HG02885 (cell line): Measurements from ENCODE around the gene COL1A1.

Experiments
- ATAC-seq: cut with Tn5 transposase; IDR thresholded peaks from one replicate; pipeline ENCODE4 v1.9.1; 2021; ENCODE audit warnings: mild to moderate bottlenecking; ENCODE audit not compliant: unreplicated experiment, poor library complexity

The COL1A1 gene

DNA sequence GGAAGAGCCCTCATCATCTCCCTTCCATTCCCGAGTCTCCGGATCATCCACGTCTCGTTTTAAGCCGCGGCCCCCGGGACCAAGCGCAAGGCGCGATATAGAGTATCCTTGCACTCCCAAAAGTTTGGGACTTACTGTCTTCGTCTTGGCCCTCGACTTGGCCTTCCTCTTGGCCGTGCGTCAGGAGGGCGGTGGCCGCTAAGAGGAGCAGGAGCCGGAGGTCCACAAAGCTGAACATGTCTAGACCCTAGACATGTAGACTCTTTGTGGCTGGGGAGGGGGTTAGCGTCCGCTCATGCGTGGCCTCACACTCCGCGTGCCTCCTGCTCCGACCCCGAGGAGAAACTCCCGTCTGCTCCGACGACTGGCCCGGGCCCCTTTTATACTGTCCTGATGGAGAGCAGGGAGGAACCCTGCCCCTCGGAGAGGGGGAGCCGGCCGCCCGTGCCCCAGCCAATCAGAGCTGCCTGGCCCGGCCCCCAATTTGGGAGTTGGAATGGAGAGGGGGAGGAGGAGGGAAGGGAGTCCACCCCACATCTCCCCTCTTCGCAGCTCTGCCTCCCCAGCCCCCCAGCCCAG, at the start of gene COL1A1:
Gene COL1A1 (minus strand): TSS at position 356 of the 579 bp plus-strand sequence. CDS start 118 bp downstream, at position 238.
- no peak for ATAC-seq

DNA sequence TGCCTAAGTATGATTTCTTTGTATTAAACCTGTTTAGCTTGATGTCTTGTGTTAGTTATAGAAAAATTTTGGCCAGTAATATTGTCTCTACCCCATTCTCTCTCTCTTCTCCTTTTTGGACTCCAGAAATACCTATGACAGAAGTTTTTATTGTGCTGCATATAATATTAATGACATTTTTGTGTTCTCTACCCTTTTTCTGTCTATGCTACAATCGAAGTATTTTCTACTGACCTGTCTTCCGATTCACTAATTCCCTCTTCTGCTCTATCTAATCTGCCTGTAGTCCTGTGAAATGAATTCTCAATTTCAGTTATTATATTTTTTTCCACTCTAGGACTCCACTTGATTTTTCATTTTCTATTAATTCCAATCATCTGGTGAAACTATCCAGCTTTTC, 46.8 kb upstream of the COL1A1 start:
- ATAC-seq, result no peak

DNA sequence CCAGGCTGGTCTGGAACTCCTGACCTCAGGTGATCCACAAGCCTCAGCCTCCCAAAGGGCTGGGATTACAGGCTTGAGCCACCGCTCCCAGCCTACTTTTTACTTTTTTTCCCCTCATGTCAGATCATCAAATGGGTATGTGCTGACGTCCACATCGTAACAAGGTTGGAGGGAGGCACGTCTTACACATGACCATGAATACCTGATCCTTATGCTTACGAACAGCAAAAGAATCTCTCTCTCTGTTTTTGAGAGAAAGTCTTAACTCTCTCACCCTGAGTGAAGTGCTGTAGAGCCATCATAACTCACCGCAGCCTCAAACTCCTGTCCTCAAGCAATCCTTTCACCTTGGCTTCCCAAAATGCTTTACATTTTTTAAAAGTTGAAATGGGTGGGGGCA, 43.3 kb upstream of the COL1A1 start:
- ATAC-seq, result no peak

DNA sequence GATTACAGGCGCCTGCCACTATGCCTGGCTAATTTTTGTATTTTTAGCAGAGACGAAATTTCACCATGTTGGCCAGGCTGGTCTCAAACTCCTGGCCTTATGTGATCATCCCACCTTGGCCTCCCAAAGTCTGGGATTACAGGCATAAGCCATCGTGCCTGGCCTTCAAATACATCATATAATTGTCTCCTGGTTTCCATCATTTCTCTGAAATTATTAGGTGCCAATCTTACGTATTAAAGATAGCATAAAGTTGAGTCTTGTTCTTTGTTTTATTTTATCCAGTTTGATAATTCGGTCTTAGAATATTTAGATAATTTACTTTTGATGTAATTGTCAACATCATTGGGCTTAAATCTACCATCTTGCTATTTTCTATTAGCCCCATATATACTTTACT, 40.0 kb upstream of the COL1A1 start:
- no peak for ATAC-seq

GRCh38 chr17:50240851-50241250, 39.4 kb upstream of the COL1A1 start:
- no peak for ATAC-seq

DNA sequence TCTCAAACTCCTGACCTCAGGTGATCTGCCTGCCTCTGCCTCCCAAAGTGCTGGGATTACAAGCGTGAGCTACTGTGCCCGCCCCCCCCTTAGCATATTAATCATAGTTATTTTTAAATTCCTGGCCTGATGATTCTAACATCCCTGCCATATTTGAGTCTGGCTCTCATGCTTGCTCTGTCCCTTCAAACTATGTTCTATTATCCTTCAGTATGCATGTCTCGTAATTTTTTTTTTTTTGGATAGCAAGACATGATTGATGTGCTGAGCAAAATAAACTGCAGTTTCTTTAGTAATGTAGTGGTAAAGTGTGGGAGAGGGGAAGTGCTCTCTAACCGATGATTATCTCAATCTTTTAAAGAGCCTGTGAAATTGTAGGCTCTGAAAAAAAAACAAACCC, 38.5 kb upstream of the COL1A1 start:
- no peak for ATAC-seq

GRCh38 chr17:50238601-50239280, 37.3 kb upstream of the COL1A1 start:
- ATAC-seq, result no peak

GRCh38 chr17:50237901-50238300, 36.5 kb upstream of the COL1A1 start:
- no peak for ATAC-seq

- no peak for ATAC-seq
Observed at GRCh38 chr17:50234581-50234980, 33.1 kb upstream of the COL1A1 start.

DNA sequence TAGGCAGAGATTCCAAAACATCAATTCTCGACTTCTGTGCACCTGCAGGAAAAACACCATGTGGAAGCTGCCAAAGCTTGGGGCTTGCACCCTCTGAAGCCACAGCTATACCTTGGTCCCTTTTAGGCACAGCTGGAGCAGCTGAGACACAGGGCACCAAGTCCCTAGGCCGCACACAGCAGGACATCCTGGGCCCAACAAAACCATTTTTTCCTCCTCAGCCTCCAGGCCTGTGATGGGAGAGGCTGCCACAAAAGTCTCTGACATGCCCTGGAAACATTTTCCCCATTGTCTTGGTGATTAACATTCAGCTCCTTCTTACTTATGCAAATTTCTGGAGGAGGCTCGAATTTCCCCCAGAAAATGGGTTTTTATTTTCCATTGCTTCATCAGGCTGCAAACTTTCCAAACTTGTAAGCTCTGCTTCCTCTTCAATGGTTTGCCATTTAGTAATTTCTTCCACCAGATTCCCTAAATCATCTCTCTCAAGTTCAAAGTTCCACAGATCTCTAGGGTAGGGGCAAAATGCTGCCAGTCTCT, 24.3 kb upstream of the COL1A1 start:
- no peak for ATAC-seq

- no peak for ATAC-seq
Observed at GRCh38 chr17:50222922-50223321, 21.5 kb upstream of the COL1A1 start.

GRCh38 chr17:50221864-50222545, 20.6 kb upstream of the COL1A1 start:
- no peak for ATAC-seq

DNA sequence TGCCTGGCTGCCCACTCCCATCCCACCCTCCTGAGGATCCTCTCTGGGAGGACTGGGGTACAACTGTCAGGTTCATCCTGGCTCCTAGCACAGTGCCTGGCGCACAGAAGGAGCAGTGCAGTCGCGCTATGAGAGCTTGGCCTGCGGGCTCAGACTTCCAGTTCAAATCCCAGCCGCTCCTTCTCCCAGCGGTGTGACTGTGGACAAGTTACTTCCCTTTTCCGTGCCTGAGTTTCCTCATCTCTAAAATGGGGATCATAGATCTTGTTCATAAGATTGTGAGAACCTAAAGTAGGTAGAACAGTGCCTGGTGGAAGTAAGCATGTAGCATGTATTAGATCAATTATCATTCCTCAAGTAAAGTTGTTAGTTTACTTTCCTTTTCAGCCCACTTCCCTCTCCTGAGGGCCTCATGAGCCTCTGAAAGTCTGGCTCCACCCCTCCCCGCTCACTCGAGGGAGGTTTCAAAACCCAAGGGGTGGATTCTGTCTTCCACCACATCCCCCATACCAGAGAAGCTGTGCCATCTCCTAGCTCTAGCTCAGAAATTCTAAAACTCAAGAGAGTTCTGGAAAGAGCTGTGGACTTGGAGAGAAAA, 19.9 kb upstream of the COL1A1 start:
- ATAC-seq, result no peak

DNA sequence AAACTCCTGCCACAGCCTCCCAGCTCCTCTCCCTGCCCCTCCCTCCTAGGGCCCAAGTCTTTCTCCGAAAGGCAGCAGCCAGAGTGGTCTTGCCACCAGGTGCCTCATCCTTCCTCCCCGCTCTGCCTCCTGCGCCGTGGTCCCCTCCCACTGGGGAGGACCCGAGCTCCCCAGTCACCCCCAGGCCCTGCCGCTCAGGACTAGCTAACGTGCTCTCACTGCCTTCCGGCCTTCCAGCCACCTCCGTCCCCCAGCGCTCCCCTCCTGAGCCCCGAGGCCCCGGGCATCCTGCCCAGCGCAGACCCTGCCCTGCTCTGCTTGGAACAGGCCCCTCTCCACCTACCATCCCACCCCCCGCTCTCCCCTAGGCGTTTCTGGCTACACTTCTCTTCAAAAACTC, 19.4 kb upstream of the COL1A1 start:
- no peak for ATAC-seq

- ATAC-seq, result no peak
Observed at GRCh38 chr17:50219939-50220465, 18.6 kb upstream of the COL1A1 start.

DNA sequence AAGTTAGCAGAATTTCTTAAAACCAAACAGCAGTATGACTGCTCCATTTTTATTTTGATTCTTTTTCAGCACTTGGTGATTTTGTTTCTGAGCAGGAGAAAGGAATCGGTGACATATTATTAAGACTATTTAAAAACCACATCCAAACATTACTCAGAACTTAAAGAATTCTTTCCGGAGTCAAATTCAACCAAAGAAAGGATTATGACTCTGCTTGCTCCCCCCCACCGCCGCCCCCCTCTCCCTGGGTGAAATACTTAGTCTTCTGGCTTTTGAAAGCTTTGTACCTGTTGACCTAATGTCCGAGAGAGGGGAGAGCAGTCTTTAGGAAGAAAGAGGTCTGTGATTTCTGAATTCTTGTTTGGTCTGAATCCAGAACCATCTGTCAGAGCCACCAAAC, 17.9 kb upstream of the COL1A1 start:
- no peak for ATAC-seq

GRCh38 chr17:50218771-50219315, 17.4 kb upstream of the COL1A1 start:
- ATAC-seq, result no peak

- no peak for ATAC-seq
Observed at GRCh38 chr17:50218071-50218759, 16.8 kb upstream of the COL1A1 start.

DNA sequence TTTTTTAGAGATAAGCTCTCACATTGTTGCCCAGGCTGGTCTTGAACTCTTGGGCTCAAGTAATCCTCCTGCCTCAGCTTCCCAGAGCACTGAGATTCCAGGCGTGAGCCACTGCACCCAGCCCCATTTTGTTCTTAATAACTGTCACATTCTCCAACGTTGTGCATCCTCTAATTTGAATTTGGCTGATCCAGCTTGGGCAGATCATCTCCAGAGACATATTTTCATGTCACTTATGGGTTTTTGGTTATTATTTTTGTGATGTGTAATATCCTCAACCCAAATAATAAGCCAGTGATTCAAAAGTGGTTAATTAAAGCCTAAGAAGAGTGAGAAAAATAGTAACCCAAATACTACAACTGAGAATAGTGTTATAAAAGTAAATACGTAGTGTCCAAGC, 16.2 kb upstream of the COL1A1 start:
- ATAC-seq, result no peak
